GM12878 (cell line): Measurements from ENCODE around the gene EFHD2. TPM values are rescaled to one million over a fixed set of nuclear protein-coding genes. Genes with fewer than 3 reads are reported as not detected.

Experiments
- ATAC-seq: fragments of 200-7000 bp; cut with Tn5 transposase; 3 replicates; pipeline ENCODE4 v1.9.1; 2020; ENCODE audit warnings: mild to moderate bottlenecking, moderate library complexity
- BruUV-seq: library from RNA; stranded (reverse); fragments of 400-500 nt; replicated peaks from 2 replicates; lab custom pipeline; 2021; lab: Mats Ljungman, UMichigan
- CTCF ChIA-PET: fragments of 300-600 bp; sonication (Branson Sonifier 250); formaldehyde crosslinking; extraction: SDS; loops from one replicate; lab custom pipeline; 2021; ENCODE audit warnings: inconsistent platforms; lab: Yijun Ruan, JAX
- POLR2A ChIA-PET: fragments of 350-600 bp; formaldehyde crosslinking; extraction: SDS; loops from one replicate; lab custom pipeline; 2021; ENCODE audit warnings: inconsistent platforms; lab: Charles Lee
- RAD21 ChIA-PET: fragments of 300-600 bp; sonication (Branson Sonifier 250); formaldehyde crosslinking; loops from one replicate; lab custom pipeline; 2023; ENCODE audit warnings: antibody characterized with exemption; ENCODE audit not compliant: unreplicated experiment; lab: Charles Lee
- SMC1A ChIA-PET: fragments of 300-600 bp; sonication (Branson Sonifier 250); formaldehyde crosslinking; loops from one replicate; lab custom pipeline; 2023; ENCODE audit not compliant: unreplicated experiment, uncharacterized antibody; lab: Charles Lee
- DNase-seq: peaks from one replicate; pipeline ENCODE4 v3.0.0-alpha.2; 2011; ENCODE audit warnings: low read depth, low spot score
- FAIRE-seq: peaks from 3 replicates; lab custom pipeline; 2011; peaks lifted over from hg19 to GRCh38; lab: Jason Lieb, UNC
- H2AFZ ChIP-seq: 2 replicates; pipeline ENCODE4 v1.6.0; 2011; ENCODE audit warnings: low read depth, low read length, control low read depth; ENCODE audit not compliant: control insufficient read depth
- H3K27ac ChIP-seq: 2 replicates; pipeline ENCODE4 v1.5.1; 2011; ENCODE audit warnings: control low read depth; ENCODE audit not compliant: control insufficient read depth, insufficient read depth
- H3K27me3 ChIP-seq, 2 experiments: replicated peaks in 1 of 2; 2 replicates each; pipeline versions ENCODE4 v1.6.0 to v1.6.1; 2011; ENCODE audit warnings: low read length in 1 of 2; ENCODE audit not compliant: control insufficient read depth in 2 of 2, insufficient read depth in 2 of 2
- H3K36me3 ChIP-seq, 2 experiments: 2 replicates each; pipeline ENCODE4 v1.5.1; 2011; ENCODE audit warnings: low read length in 1 of 2; ENCODE audit not compliant: control insufficient read depth in 2 of 2, insufficient read depth in 2 of 2
- H3K4me1 ChIP-seq: 2 replicates; pipeline ENCODE4 v1.6.1; 2011; ENCODE audit warnings: mild to moderate bottlenecking, low read length, moderate library complexity, mixed read lengths; ENCODE audit not compliant: control insufficient read depth, insufficient read depth
- H3K4me2 ChIP-seq: 2 replicates; pipeline ENCODE4 v1.6.0; 2011; ENCODE audit warnings: control low read depth; ENCODE audit not compliant: control insufficient read depth, insufficient read depth
- H3K4me3 ChIP-seq: fragments of 200-600 bp; sonication (generic); 2 replicates; pipeline ENCODE4 v1.5.1; 2016
- H3K79me2 ChIP-seq: 2 replicates; pipeline ENCODE4 v1.6.0; 2011; ENCODE audit warnings: low read length; ENCODE audit not compliant: control insufficient read depth, insufficient read depth
- H3K9ac ChIP-seq: 2 replicates; pipeline ENCODE4 v1.8.0; 2011; ENCODE audit warnings: low read length, control low read depth, mixed read lengths; ENCODE audit not compliant: control insufficient read depth, insufficient read depth
- H3K9me3 ChIP-seq: replicated peaks from 3 replicates; pipeline ENCODE4 v1.5.1; 2011; ENCODE audit warnings: mild to moderate bottlenecking, low read length; ENCODE audit not compliant: control insufficient read depth, insufficient read depth
- H4K20me1 ChIP-seq: 2 replicates; pipeline ENCODE4 v1.6.0; 2011; ENCODE audit not compliant: control insufficient read depth, insufficient read depth
- ATF2 ChIP-seq: IDR thresholded peaks from 2 replicates; pipeline ENCODE4 v1.6.1; 2012; ENCODE audit warnings: low read length, inconsistent platforms
- CREB1 ChIP-seq: IDR thresholded peaks from 2 replicates; pipeline ENCODE4 v1.6.1; 2012; ENCODE audit warnings: low read depth, mild to moderate bottlenecking, inconsistent platforms
- E4F1 ChIP-seq: fragments of 450-650 bp; IDR thresholded peaks from 2 replicates; pipeline ENCODE4 v1.6.1; 2018; ENCODE audit warnings: borderline replicate concordance, mild to moderate bottlenecking; ENCODE audit not compliant: partially characterized antibody
- EP300 ChIP-seq, 2 experiments: fragments of 150-350 bp in 1 of 2; IDR thresholded peaks; 2 replicates each; pipeline ENCODE4 v1.6.1; 2011 to 2012; ENCODE audit warnings: low read depth in 2 of 2, low read length in 2 of 2, borderline replicate concordance in 1 of 2, improper control_type of control experiment in 1 of 2, inconsistent platforms in 1 of 2; ENCODE audit not compliant: control insufficient read depth in 1 of 2
- JUND ChIP-seq: IDR thresholded peaks from 2 replicates; pipeline ENCODE4 v1.6.1; 2012; ENCODE audit warnings: low read depth, mild to moderate bottlenecking, low read length, improper control_type of control experiment, moderate library complexity
- NR2C1 ChIP-seq: fragments of 450-650 bp; IDR thresholded peaks from 2 replicates; pipeline ENCODE4 v1.6.1; 2017; ENCODE audit warnings: antibody characterized with exemption, mild to moderate bottlenecking, moderate library complexity
- RCOR1 ChIP-seq: conservative IDR thresholded peaks from 2 replicates; pipeline ENCODE4 v1.6.1; 2012; ENCODE audit warnings: low read depth, low read length, improper control_type of control experiment
- SREBF1 ChIP-seq: IDR thresholded peaks from 2 replicates; pipeline ENCODE4 v1.6.1; 2012; ENCODE audit warnings: mild to moderate bottlenecking, low read length
- STAT1 ChIP-seq: fragments of 450-650 bp; conservative IDR thresholded peaks from 2 replicates; pipeline ENCODE4 v1.6.1; 2014; ENCODE audit warnings: antibody characterized with exemption, mild to moderate bottlenecking
- SUPT20H ChIP-seq: IDR thresholded peaks from 2 replicates; pipeline ENCODE4 v1.6.1; 2011; ENCODE audit warnings: low read depth, mild to moderate bottlenecking, low read length, moderate library complexity, borderline replicate concordance; ENCODE audit not compliant: control insufficient read depth
- YBX1 ChIP-seq: fragments of 450-650 bp; IDR thresholded peaks from 2 replicates; pipeline ENCODE4 v1.6.1; 2016; ENCODE audit warnings: antibody characterized with exemption
- WGBS: methylation state at CpG from one replicate; pipeline ENCODE4 v1.1.6; 2016; ENCODE audit warnings: low lambda C conversion rate; ENCODE audit not compliant: insufficient replicate concordance, insufficient coverage; ENCODE audit errors: missing lambda C conversion rate; 5-methylcytosine and 5-hydroxymethylcytosine counted together
- in situ Hi-C: fragments of 300-500 bp; cut with MboI; formaldehyde crosslinking; loops from 9 replicates; pipeline ENCODE4 v1.14.3; 2018; ENCODE audit warnings: mixed read lengths
- intact Hi-C: fragments of 100-400 bp; cut with micrococcal nuclease; formaldehyde crosslinking; loops from one replicate; pipeline ENCODE4 v1.14.2; 2022; ENCODE audit not compliant: unreplicated experiment
- polyA plus RNA-seq, 11 experiments: library from polyadenylated mRNA; depleted of rRNA in 4 of 11; unstranded in 6 of 11; stranded (reverse) in 5 of 11; fragments of >200 nt; fragmentation: Nextera tagmentation in 4 of 11; fragmentation: Illumina TruSeq in 1 of 11; extraction: Ambion mirVana in 4 of 11; extraction: Trizol in 1 of 11; gene quantifications; 1 replicate in 1 of 11; 2 replicates in 10 of 11; pipeline versions ENCODE4 v1.2.1 to v1.2.3, GENCODE V29; 2011 to 2016; ENCODE audit warnings: inconsistent platforms in 2 of 11, missing spikeins in 2 of 11, low read depth in 1 of 11
- total RNA-seq, 4 experiments: library from RNA; depleted of rRNA in 3 of 4; stranded (reverse); fragments of >200 nt in 3 of 4; fragmentation: Illumina TruSeq in 1 of 4; extraction: Trizol in 1 of 4; gene quantifications; 2 replicates each; pipeline versions ENCODE4 v1.2.1 to v1.2.3, GENCODE V29; 2013 to 2021

Gene EFHD2
- total and polyA plus RNA-seq, 10 of the 15 experiments (the other 5 are each of a cell fraction or from before 2014, with no cell fraction given): 4.0 to 114 (median 66.1) TPM

- Histone ChIP-seq H3K79me2 (peaks cover 41% of the 10 kb centered on the region), H2AFZ (peak overlapping the region; percentile 33; the same call in 1 of the 2 replicates), H3K4me3 (peak overlapping the region; percentile 97; the same call in 1 of the 2 replicates), H4K20me1 (no peaks in the 10 kb centered on the region), H3K9ac (no peak overlapping the region), H3K27me3 (peaks cover 0 to 3% of the 10 kb centered on the region in 2 experiments; a peak in 1 of 4 replicates), H3K9me3 (no peaks in the 10 kb centered on the region), H3K4me2 (peak overlapping the region; percentile 69), H3K36me3 (no peaks in the 10 kb centered on the region), H3K4me1 (peaks cover 11% of the 10 kb centered on the region; the same call in 1 of the 2 replicates), H3K27ac (no peak overlapping the region)
- POLR2A ChIA-PET: no interaction called here
- intact Hi-C loops (no loop called here), in situ Hi-C loops (no loop called here)
- 28% methylated on average over 14 of the region's 14 CpGs for WGBS
- no peak for DNase-seq
- RAD21 ChIA-PET: no interaction called here
- no peak for ATAC-seq
- TF ChIP-seq E4F1 (no peak), STAT1 (no peak), SREBF1 (no peak), SUPT20H (no peak), JUND (no peak), NR2C1 (no peak), EP300 (IDR thresholded peaks at IDR 0.05; ENCODE audit: borderline replicate concordance in 1 of 2, control insufficient read depth in 1 of 2, low read depth in 2 of 2, low read length in 2 of 2) (no peak), ATF2 (no peak), RCOR1 (no peak), CREB1 (no peak), YBX1 (no peak)
- SMC1A ChIA-PET: no interaction called here
- no peak for FAIRE-seq
- CTCF ChIA-PET: interaction anchor here (1.1 kb wide), 1 partner anchor 85 kb away, joined by 4 read pairs; no protein-coding TSS in a partner anchor
- BruUV-seq: no TSS peak
Observed at GRCh38 chr1:15408890-15409387, 749 bp upstream of the EFHD2 start.
